ENCODE measurements around the gene PCDHGA5. TPM values are rescaled to one million over a fixed set of nuclear protein-coding genes. Genes with fewer than 3 reads are reported as not detected.
A peak's percentile ranks its signal among the peaks of the same experiment; 100 is the strongest.
"Not testable (repeated sequence)": the region's sequence is repeated elsewhere in the genome, so short reads cannot be mapped to it uniquely, and the experiment has no call there.

Gene PCDHGA5
- total RNA-seq, 1 donor from 2014 or later: 3.5 TPM

- intact Hi-C loops (cut with DNase I): no loop called here
- Histone ChIP-seq H3K4me3 (no peak overlapping the region), H3K27me3 (peaks cover 11% of the 10 kb centered on the region), H3K27ac (no peak overlapping the region), H3K4me1 (no peaks in the 10 kb centered on the region), H3K36me3 (no peaks in the 10 kb centered on the region), H3K9me3 (peaks cover 50% of the 10 kb centered on the region)
- DNase-seq: no peak
- no peak for ATAC-seq
- TF ChIP-seq, protein P1, sequence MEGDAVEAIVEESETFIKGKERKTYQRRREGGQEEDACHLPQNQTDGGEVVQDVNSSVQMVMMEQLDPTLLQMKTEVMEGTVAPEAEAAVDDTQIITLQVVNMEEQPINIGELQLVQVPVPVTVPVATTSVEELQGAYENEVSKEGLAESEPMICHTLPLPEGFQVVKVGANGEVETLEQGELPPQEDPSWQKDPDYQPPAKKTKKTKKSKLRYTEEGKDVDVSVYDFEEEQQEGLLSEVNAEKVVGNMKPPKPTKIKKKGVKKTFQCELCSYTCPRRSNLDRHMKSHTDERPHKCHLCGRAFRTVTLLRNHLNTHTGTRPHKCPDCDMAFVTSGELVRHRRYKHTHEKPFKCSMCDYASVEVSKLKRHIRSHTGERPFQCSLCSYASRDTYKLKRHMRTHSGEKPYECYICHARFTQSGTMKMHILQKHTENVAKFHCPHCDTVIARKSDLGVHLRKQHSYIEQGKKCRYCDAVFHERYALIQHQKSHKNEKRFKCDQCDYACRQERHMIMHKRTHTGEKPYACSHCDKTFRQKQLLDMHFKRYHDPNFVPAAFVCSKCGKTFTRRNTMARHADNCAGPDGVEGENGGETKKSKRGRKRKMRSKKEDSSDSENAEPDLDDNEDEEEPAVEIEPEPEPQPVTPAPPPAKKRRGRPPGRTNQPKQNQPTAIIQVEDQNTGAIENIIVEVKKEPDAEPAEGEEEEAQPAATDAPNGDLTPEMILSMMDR (IDR thresholded peaks at IDR 0.05): no peak
These were observed 45.8 kb downstream of the PCDHGA5 start for GRCh38 chr5:141409598-141410306.

DNA sequence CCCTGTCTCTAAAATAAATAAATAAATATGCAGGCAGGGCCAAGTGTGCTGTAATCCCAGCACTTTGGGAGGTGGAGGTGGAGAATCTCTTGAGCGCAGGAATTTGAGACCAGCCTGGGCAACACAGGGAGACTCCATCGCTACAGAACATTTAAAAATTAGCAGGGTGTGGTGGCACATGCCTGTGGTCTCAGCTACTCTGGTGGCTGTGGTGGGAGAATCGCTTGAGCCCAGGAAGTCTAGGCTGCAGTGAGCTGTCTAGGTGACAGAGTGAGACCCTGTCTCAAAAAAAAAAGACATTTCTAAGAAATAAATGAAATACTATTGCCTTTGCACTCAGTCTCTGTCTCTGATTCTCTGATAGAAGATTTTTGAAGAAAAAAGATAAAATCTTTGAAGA is 47.6 kb downstream of the PCDHGA5 start:
- intact Hi-C loops (cut with DNase I): no loop called here
- H3K27ac ChIP-seq: no peak overlapping the region
- H3K4me3 ChIP-seq: no peak overlapping the region
- no peaks in the 10 kb centered on the region for H3K4me1 ChIP-seq
- peaks cover 11% of the 10 kb centered on the region for H3K27me3 ChIP-seq
- no peaks in the 10 kb centered on the region for H3K36me3 ChIP-seq
- H3K9me3 ChIP-seq: peaks cover 49% of the 10 kb centered on the region
- TF ChIP-seq, protein P1 (IDR thresholded peaks at IDR 0.05): no peak
- ATAC-seq (no peak), DNase-seq (no peak)

DNA sequence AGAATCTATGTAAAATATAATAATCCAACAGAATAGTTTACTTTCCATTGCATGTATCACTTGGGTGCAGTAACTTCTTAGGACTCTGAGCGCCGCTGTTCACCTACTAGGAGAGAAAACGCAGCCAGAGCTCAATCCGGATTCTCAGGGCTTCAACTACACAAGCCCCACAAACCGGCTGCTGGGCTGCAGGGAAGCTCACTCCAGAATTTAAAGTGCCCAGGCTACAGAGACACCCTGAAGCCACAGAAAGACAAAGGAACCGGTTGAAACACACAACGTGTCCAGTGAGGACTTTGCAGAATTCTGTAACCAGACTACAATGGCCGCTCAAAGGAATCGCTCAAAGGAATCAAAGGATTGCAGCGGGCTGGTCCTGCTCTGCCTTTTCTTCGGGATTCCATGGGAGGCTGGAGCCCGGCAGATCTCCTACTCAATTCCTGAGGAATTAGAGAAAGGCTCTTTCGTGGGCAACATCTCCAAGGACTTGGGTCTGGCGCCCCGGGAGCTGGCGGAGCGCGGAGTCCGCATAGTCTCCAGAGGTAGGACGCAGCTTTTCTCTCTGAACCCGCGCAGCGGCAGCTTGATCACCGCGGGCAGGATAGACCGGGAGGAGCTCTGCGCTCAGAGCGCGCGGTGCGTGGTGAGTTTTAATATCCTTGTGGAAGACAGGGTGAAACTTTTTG is 49.0 kb downstream of the PCDHGA5 start, which contains the start of gene PCDHGA10:
TSS of gene PCDHGA10 (plus strand) at position 134 of the 686 bp plus-strand sequence. CDS start at position 323, 189 bp downstream.
- Histone ChIP-seq H3K9me3 (peaks cover 55% of the 10 kb centered on the region), H3K4me3 (peak within 1 kb of the TSS; percentile 39), H3K4me1 (no peaks in the 10 kb centered on the region), H3K27ac (no peak within 1 kb of the TSS), H3K27me3 (peaks cover 11% of the 10 kb centered on the region), H3K36me3 (no peaks in the 10 kb centered on the region)
- ATAC-seq (peak; percentile 79), DNase-seq (no peak)
- TF ChIP-seq, protein P1 (IDR thresholded peaks at IDR 0.05): peak; percentile 56
- intact Hi-C loops (cut with DNase I): no loop called here

- intact Hi-C loops (cut with DNase I): no loop called here
- TF ChIP-seq, protein P1 (IDR thresholded peaks at IDR 0.05): no peak
- H3K9me3 ChIP-seq: peaks cover 53% of the 10 kb centered on the region
- ATAC-seq (no peak), DNase-seq (no peak)
- no peaks in the 10 kb centered on the region for H3K4me1 ChIP-seq
- no peak overlapping the region for H3K27ac ChIP-seq
- peaks cover 11% of the 10 kb centered on the region for H3K27me3 ChIP-seq
- H3K4me3 ChIP-seq: peak overlapping the region; percentile 39
- H3K36me3 ChIP-seq: no peaks in the 10 kb centered on the region
These were observed 49.6 kb downstream of the PCDHGA5 start for GRCh38 chr5:141413540-141414069.

DNA sequence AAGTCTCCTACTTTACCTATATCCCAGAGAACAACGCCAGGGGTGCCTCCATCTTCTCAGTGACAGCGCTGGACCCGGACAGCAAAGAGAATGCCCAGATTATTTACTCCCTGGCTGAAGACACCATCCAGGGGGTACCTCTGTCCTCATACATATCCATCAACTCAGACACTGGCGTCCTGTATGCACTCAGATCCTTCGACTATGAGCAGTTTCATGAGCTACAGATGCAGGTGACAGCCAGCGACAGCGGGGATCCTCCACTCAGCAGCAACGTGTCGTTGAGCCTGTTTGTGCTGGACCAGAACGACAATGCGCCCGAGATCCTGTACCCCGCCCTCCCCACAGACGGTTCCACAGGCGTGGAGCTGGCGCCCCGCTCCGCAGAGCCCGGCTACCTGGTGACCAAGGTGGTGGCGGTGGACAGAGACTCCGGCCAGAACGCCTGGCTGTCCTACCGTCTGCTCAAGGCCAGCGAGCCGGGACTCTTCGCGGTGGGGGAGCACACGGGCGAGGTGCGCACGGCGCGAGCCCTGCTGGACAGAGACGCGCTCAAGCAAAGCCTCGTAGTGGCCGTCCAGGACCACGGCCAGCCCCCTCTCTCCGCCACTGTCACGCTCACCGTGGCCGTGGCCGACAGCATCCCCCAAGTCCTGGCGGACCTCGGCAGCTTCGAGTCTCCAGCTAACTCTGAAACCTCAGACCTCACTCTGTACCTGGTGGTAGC is 50.7 kb downstream of the PCDHGA5 start:
- intact Hi-C loops (cut with DNase I); H3K4me1 ChIP-seq; H3K27ac ChIP-seq; ATAC-seq; H3K4me3 ChIP-seq; H3K36me3 ChIP-seq; DNase-seq: not testable (repeated sequence)
- peaks cover 16% of the 10 kb centered on the region for H3K27me3 ChIP-seq
- H3K9me3 ChIP-seq: peaks cover 53% of the 10 kb centered on the region

GRCh38 chr5:141415275-141415618 is 51.3 kb downstream of the PCDHGA5 start:
- Histone ChIP-seq H3K27me3 (peaks cover 12% of the 10 kb centered on the region), H3K9me3 (peaks cover 55% of the 10 kb centered on the region)
- H3K4me3 ChIP-seq; DNase-seq; intact Hi-C loops (cut with DNase I); H3K36me3 ChIP-seq; H3K27ac ChIP-seq; H3K4me1 ChIP-seq; ATAC-seq: not testable (repeated sequence)

Other genes with a start within 250 kb of the PCDHGA5 start
- 3.0 TPM for gene PCDHB4, start 242.3 kb upstream of the PCDHGA5 start, total RNA-seq
- gene PCDHB5, start 229.0 kb upstream of the PCDHGA5 start, total RNA-seq: 2.3 TPM
- 0.75 TPM for gene PCDHB6, start 214.1 kb upstream of the PCDHGA5 start, total RNA-seq
- gene PCDHB7, start 191.5 kb upstream of the PCDHGA5 start, total RNA-seq: 2.8 TPM
- 2.4 TPM for gene PCDHB8, start 186.4 kb upstream of the PCDHGA5 start, total RNA-seq
- 4.1 TPM for gene PCDHB16, start 181.8 kb upstream of the PCDHGA5 start, total RNA-seq
- 2.5 TPM for gene PCDHB9, start 177.0 kb upstream of the PCDHGA5 start, total RNA-seq
- gene PCDHB10, start 171.8 kb upstream of the PCDHGA5 start, total RNA-seq: 2.1 TPM
- 2.0 TPM for gene PCDHB11, start 164.5 kb upstream of the PCDHGA5 start, total RNA-seq
- gene PCDHB12, start 155.4 kb upstream of the PCDHGA5 start, total RNA-seq: 2.8 TPM
- 3.2 TPM for gene PCDHB13, start 150.2 kb upstream of the PCDHGA5 start, total RNA-seq
- 3.0 TPM for gene PCDHB14, start 140.8 kb upstream of the PCDHGA5 start, total RNA-seq
- 2.5 TPM for gene PCDHB15, start 118.8 kb upstream of the PCDHGA5 start, total RNA-seq
- 0.64 TPM for gene SLC25A2, start 60.1 kb upstream of the PCDHGA5 start, total RNA-seq
- 60.4 TPM for gene TAF7, start 43.4 kb upstream of the PCDHGA5 start, total RNA-seq
- 0.46 TPM for gene PCDHGA1, start 33.6 kb upstream of the PCDHGA5 start, total RNA-seq
- 2.5 TPM for gene PCDHGA2, start 25.4 kb upstream of the PCDHGA5 start, total RNA-seq
- gene PCDHGA3, start 20.3 kb upstream of the PCDHGA5 start, total RNA-seq: 1.7 TPM
- 2.0 TPM for gene PCDHGB1, start 14.1 kb upstream of the PCDHGA5 start, total RNA-seq
- gene PCDHGA4, start 9.1 kb upstream of the PCDHGA5 start, total RNA-seq: 3.9 TPM
- gene PCDHGB2, start 4.2 kb upstream of the PCDHGA5 start, total RNA-seq: 3.8 TPM
- gene PCDHGB3, start 6.1 kb downstream of the PCDHGA5 start, total RNA-seq: 2.6 TPM
- 3.9 TPM for gene PCDHGA6, start 9.7 kb downstream of the PCDHGA5 start, total RNA-seq
- 2.5 TPM for gene PCDHGA7, start 18.6 kb downstream of the PCDHGA5 start, total RNA-seq
- 4.2 TPM for gene PCDHGB4, start 23.5 kb downstream of the PCDHGA5 start, total RNA-seq
- gene PCDHGA8, start 28.5 kb downstream of the PCDHGA5 start, total RNA-seq: 1.2 TPM
- gene PCDHGB5, start 33.8 kb downstream of the PCDHGA5 start, total RNA-seq: 11.0 TPM
- gene PCDHGA9, start 38.6 kb downstream of the PCDHGA5 start, total RNA-seq: 5.4 TPM
- gene PCDHGB6, start 43.9 kb downstream of the PCDHGA5 start, total RNA-seq: 7.5 TPM
- gene PCDHGA10, start 48.8 kb downstream of the PCDHGA5 start, total RNA-seq: 6.2 TPM
- gene PCDHGB7, start 53.5 kb downstream of the PCDHGA5 start, total RNA-seq: 15.4 TPM
- gene PCDHGA11, start 56.9 kb downstream of the PCDHGA5 start, total RNA-seq: 2.6 TPM
- 7.6 TPM for gene PCDHGA12, start 66.3 kb downstream of the PCDHGA5 start, total RNA-seq
- gene PCDHGC3, start 111.8 kb downstream of the PCDHGA5 start, total RNA-seq: 109 TPM
- gene PCDHGC4, start 120.9 kb downstream of the PCDHGA5 start, total RNA-seq: 1.8 TPM
- gene PCDHGC5, start 124.9 kb downstream of the PCDHGA5 start, total RNA-seq: 1.4 TPM

Data from upper lobe of right lung (tissue), 1 donor.